Measurements from ENCODE around the gene RIPPLY1.

DNA sequence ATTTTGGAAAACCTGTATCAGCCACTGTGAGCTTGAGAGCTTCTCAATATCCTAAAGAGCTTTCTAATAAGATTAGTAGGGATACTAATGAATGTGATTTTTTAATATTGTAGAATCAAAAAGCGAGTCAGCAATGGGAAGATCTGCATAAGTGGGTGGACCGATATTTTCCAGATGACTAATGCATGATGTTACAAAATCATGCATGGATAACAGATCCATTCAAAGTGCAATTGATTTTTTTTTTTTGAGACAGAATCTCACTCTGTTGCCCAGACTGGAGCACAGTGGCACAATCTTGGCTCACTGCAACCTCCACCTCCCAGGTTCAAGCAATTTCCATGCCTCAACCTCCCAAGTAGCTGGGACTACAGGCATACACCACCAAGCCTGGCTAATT, 9.7 kb upstream of the RIPPLY1 start:
- TF ChIP-seq, protein P1, sequence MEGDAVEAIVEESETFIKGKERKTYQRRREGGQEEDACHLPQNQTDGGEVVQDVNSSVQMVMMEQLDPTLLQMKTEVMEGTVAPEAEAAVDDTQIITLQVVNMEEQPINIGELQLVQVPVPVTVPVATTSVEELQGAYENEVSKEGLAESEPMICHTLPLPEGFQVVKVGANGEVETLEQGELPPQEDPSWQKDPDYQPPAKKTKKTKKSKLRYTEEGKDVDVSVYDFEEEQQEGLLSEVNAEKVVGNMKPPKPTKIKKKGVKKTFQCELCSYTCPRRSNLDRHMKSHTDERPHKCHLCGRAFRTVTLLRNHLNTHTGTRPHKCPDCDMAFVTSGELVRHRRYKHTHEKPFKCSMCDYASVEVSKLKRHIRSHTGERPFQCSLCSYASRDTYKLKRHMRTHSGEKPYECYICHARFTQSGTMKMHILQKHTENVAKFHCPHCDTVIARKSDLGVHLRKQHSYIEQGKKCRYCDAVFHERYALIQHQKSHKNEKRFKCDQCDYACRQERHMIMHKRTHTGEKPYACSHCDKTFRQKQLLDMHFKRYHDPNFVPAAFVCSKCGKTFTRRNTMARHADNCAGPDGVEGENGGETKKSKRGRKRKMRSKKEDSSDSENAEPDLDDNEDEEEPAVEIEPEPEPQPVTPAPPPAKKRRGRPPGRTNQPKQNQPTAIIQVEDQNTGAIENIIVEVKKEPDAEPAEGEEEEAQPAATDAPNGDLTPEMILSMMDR (IDR thresholded peaks at IDR 0.05) = no peak
- TF ChIP-seq POLR2A (IDR thresholded peaks at IDR 0.05) = no peak
